Muscle layer of duodenum (tissue), 2 donors: ENCODE measurements around the gene ZMIZ1.

Experiments used
- H3K27ac ChIP-seq: one replicate; pipeline ENCODE4 v1.7.0; 2013; ENCODE audit warnings: mild to moderate bottlenecking, low read length
- H3K27me3 ChIP-seq: one replicate; pipeline ENCODE4 v1.7.0; 2013; ENCODE audit warnings: low read depth, mild to moderate bottlenecking, control low read depth, low read length
- H3K36me3 ChIP-seq, 2 donors: one replicate each; pipeline ENCODE4 v1.7.0; 2013; ENCODE audit warnings: low read length in 2 of 2, control low read depth in 1 of 2, mild to moderate bottlenecking in 1 of 2; ENCODE audit not compliant: insufficient read depth in 2 of 2, control insufficient read depth in 1 of 2
- H3K4me1 ChIP-seq, 2 donors: one replicate each; pipeline ENCODE4 v1.7.0; 2013; ENCODE audit warnings: low read length in 2 of 2, mild to moderate bottlenecking in 2 of 2, control low read depth in 1 of 2, moderate library complexity in 1 of 2; ENCODE audit not compliant: insufficient read depth in 2 of 2, control insufficient read depth in 1 of 2
- H3K4me3 ChIP-seq, 2 donors: one replicate each; pipeline ENCODE4 v1.7.0; 2013; ENCODE audit warnings: low read length in 2 of 2, low read depth in 1 of 2, mild to moderate bottlenecking in 1 of 2
- H3K9me3 ChIP-seq, 2 donors: one replicate each; pipeline ENCODE4 v1.7.0; 2013; ENCODE audit warnings: low read length in 2 of 2, control low read depth in 1 of 2, mild to moderate bottlenecking in 1 of 2; ENCODE audit not compliant: control insufficient read depth in 1 of 2
- donor health status: healthy.

The ZMIZ1 gene

DNA sequence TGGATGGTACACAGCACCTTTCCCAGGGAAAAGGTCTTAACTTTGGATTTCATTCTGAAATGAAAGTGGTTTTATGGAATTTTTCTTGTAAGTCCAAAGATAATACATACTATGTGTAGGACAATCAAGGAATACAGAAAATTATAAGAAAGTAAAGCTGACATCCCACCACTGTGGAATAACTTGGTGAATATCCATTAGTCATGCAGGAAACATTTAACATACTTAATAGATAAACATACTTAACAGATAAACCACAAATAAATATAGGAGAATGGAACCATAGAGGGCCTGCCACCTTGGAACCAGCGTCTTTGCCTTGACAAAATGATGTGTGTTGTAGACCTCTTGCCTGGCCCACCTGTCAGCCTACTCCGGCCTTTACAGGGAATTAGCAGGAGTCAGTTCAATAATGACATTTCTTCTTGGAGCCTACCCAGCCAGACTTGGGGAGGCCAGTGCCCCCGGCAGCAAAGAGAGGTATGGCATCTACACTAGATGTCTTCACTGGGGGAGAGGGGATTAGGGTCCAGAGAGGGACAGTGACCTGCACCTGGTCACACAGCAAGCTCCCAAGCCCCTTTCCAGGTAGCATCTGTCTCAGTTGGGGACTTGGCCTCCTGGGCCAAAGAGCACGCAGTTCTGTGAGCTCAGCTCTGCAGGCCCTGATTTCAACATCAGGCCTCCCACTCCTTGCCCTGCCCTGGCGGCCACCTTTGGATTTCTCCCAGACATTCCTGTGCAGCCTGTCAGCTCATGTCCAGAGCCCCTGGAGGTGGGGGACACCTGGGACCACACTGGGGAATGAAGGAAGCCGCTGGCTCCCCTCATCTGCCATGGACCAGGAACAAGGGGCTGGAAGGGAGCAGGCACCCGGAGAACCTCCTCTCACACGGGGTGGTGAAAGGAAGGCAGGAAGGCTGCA, 165.9 kb downstream of the ZMIZ1 start:
- H3K27ac ChIP-seq = no peak overlapping the region

DNA sequence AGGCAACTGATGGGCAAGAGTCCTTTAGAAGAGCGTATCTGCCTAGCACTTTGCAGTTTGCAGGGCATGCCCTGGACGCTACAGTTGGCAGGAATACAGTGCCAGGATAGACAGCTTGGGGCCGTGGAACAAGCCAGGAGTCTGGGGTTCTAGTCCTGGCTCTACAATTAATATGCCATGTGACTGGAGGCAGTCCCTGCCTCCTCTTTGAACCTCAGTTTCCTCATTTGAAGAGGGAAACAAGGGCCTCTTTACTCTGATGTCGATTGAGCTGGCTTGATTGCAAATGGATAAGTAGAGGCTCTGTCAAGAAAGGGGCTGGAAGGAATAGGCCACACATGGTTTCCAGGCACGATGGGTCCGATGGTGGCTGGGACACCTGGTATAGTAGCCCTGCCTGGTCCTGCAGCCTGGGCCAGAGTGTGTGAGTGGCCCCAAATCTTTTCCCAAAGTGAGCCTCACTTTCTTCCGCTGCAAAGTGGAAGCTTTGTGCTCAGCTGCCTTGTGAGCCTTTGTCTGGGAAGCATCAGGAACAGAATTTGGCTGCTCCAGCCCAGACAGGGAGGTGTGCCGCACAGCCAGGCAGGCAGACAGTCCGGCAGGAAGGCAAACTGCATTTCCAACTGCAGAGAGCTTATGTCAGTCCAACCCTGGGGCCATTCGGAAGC, 167.1 kb downstream of the ZMIZ1 start:
- Histone ChIP-seq H3K27ac (no peak overlapping the region), H3K27me3 (no peaks in the 10 kb centered on the region), H3K4me3 (no peak overlapping the region), H3K36me3 (peaks cover 0 to 7% of the 10 kb centered on the region in 2 donors), H3K9me3 (no peaks in the 10 kb centered on the region), H3K4me1 (peaks cover 9 to 67% of the 10 kb centered on the region in 2 donors)

More for the DNA sequence above, 165.9 kb downstream of the ZMIZ1 start:
- peaks cover 4 to 9% of the 10 kb centered on the region in 2 donors for H3K36me3 ChIP-seq
- no peak overlapping the region for H3K4me3 ChIP-seq
- no peaks in the 10 kb centered on the region for H3K27me3 ChIP-seq
- no peaks in the 10 kb centered on the region for H3K9me3 ChIP-seq
- peaks cover 9 to 63% of the 10 kb centered on the region in 2 donors for H3K4me1 ChIP-seq

DNA sequence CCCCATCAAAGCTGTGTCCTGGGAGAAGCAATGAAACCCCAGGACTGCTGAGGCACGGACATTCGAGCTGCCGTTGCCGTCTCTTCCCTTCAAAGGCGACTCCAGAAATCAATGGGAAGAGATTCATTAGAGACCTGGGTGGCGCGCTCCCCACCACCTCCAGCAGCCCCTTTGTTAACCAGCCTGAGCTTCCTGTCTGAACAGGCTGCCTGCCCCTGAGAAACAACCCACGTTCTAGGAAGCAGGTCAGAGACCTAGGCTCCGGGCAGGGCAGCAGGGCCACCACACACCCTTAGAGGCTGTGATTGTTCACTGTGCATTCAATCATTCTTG, 167.6 kb downstream of the ZMIZ1 start:
- no peak overlapping the region for H3K4me3 ChIP-seq
- H3K4me1 ChIP-seq = peaks cover 9 to 72% of the 10 kb centered on the region in 2 donors
- H3K27ac ChIP-seq = no peak overlapping the region
- H3K9me3 ChIP-seq = no peaks in the 10 kb centered on the region
- no peaks in the 10 kb centered on the region for H3K27me3 ChIP-seq
- peaks cover 0 to 5% of the 10 kb centered on the region in 2 donors for H3K36me3 ChIP-seq

DNA sequence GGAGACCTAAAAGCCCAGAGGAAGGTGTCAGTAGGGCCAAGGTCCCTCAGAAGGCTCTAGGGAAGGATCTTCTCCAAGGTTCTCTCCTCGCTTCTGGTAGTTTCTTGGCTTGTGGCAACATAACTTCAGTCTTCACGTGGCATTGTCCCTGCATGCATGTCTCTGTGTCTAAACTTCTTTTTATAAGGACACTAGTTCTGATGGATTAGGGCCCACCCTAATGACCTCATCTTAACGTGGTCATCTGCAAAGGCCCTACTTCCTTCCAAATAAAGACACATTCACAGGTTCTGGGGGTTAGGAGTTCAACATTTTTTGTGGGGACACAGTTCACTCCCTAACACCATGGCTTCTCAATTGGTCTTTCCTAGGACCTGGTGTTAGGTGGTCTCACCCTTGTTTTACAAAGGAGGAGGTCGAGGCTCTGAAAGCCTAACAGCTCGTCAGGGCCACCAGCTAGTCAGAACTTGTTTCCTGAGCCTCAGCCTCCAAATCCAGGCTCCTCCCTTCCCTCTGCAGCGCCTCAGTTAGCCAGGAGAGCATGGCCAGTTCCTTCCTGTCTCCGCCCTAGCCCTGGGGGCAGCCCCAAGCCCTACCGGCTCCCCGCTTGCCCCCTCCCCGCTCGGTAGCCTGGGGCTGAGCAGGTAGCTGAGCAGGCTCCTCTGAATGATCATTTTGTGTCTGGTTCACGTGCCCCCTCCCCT, 168.8 kb downstream of the ZMIZ1 start:
- Histone ChIP-seq H3K4me1 (peaks cover 13 to 78% of the 10 kb centered on the region in 2 donors), H3K27ac (peak overlapping the region; percentile 18), H3K4me3 (no peak overlapping the region), H3K27me3 (no peaks in the 10 kb centered on the region), H3K36me3 (peaks cover 0 to 2% of the 10 kb centered on the region in 2 donors), H3K9me3 (no peaks in the 10 kb centered on the region)

DNA sequence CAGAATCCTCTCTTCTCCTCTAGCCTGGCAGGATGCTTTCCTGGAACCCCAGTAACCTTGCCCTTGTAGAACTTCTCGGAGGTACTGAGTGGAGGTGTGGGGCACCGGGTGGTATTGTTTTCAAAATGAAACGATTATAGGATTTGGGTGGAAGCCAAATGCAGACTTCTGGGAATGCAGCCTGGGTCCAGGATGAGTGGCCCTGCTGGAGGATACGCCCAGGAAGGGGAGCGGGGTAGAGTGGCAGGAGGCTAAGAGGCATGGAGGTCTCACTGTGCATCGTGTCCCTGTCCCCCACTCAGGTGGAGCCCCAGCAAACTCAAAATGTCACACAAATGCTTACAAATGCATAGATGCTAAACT, 169.4 kb downstream of the ZMIZ1 start:
- Histone ChIP-seq H3K27ac (peak overlapping the region; percentile 68), H3K27me3 (no peaks in the 10 kb centered on the region), H3K4me1 (peaks cover 13 to 73% of the 10 kb centered on the region in 2 donors), H3K36me3 (no peaks in the 10 kb centered on the region), H3K4me3 (no peak overlapping the region), H3K9me3 (no peaks in the 10 kb centered on the region)

DNA sequence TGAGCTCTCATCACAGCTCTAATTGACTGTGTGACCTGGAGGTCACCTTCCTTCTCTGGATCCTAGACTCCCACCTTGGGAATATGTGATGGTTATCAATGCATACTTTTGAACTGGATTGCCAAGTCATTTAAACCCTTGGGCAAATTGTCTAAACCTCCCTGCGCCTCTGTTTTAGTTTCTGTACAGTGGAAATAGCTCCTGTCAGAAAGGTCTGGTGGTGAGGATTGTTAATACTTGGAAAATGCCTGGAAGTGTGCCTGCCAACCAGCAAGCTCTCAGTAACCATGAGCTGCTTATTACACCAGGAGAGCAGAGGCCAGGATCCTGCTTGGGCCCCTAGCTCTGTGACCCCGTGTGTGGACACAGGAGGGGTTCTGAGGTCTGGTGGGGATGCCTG, 169.8 kb downstream of the ZMIZ1 start:
- no peaks in the 10 kb centered on the region for H3K9me3 ChIP-seq
- H3K4me1 ChIP-seq = peaks cover 13 to 74% of the 10 kb centered on the region in 2 donors

DNA sequence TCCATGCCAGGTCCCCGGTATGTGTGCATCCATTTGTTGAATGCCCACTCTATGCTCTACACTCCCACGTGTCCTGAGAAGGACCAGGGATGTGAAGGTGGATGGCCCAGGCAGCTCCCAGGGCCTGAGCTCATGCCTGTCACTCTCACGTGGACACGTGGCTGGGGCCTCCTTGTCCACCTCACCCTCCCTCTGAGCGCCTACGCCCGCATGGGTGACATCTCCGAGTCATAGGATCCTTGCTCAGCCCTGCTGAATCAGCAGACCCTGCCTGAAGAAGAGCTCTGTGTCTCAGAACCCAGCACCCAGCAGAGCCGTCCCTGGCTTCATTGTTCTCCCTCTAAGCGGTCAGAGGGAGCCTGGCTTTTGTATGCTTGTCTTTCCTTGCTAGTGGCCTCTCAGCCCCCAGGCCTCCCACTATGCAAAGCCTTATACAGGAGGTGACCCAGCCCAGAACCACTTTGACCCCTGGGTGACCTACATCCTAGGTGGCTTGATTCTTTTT, 170.6 kb downstream of the ZMIZ1 start:
- H3K27ac ChIP-seq = peak overlapping the region; percentile 68
- H3K36me3 ChIP-seq = no peaks in the 10 kb centered on the region
- no peaks in the 10 kb centered on the region for H3K27me3 ChIP-seq
- no peaks in the 10 kb centered on the region for H3K9me3 ChIP-seq
- no peak overlapping the region for H3K4me3 ChIP-seq
- H3K4me1 ChIP-seq = peaks cover 14 to 81% of the 10 kb centered on the region in 2 donors

More for the DNA sequence above, 169.8 kb downstream of the ZMIZ1 start:
- Histone ChIP-seq H3K27me3 (no peaks in the 10 kb centered on the region), H3K27ac (peak overlapping the region; percentile 68), H3K36me3 (no peaks in the 10 kb centered on the region), H3K4me3 (no peak overlapping the region)

DNA sequence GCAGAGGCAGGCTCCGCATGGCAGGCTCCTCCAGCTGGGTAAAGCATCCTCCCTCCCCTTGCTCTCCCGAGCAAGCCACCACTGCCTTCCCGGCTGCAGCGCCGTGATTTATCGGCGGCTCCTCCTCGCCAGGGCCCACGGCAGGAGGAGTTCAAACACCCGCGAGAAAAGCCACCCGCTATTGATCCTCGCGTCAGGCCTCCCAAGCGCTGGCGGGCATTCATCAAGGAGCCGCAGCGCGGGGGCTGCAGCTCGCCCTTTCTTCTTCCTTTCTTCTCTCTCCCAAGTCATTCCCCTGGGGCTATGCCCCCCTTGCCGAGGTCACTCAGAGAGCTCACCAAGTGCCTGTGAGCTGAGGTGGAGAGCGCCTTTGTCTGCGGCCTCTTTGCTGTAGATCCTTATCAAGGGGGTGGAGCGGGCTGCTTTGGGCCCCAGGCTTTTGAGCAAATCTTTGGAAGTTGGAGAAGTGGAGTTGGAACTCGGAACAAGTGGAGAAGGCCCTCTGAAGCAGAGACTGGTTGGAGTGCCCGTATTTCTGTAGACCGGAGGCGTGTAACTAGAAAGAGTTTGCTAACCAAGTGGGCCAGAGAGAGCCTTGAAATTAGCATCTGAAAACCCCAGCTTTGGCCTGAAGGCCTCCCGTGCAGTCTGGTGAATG, 171.3 kb downstream of the ZMIZ1 start:
- H3K27ac ChIP-seq = peak overlapping the region; percentile 45
- no peaks in the 10 kb centered on the region for H3K36me3 ChIP-seq
- no peak overlapping the region for H3K4me3 ChIP-seq
- H3K9me3 ChIP-seq = no peaks in the 10 kb centered on the region
- H3K4me1 ChIP-seq = peaks cover 21 to 84% of the 10 kb centered on the region in 2 donors
- H3K27me3 ChIP-seq = no peaks in the 10 kb centered on the region

DNA sequence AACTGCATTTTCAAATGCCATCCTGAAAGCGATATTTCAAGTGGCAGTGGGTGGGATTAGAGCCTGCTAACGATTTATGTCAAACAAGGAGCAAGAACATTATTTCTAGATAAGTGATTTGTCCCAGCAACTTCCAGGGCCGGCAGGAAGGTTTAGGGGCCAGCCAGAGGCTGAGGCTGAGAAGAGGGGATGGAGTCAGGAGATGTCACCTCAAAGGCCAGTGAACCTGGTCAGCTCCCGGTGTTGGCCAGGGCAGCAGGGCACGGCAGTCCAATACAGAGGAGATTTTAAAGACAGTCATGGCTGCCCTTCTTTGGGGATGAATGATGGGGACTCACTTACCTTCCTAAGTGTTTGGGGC, 172.8 kb downstream of the ZMIZ1 start:
- Histone ChIP-seq H3K36me3 (no peaks in the 10 kb centered on the region), H3K9me3 (no peaks in the 10 kb centered on the region), H3K27me3 (no peaks in the 10 kb centered on the region), H3K27ac (peak overlapping the region; percentile 72), H3K4me3 (peak overlapping the region in 1 of 2 donors; percentile 60), H3K4me1 (peaks cover 34 to 84% of the 10 kb centered on the region in 2 donors)

DNA sequence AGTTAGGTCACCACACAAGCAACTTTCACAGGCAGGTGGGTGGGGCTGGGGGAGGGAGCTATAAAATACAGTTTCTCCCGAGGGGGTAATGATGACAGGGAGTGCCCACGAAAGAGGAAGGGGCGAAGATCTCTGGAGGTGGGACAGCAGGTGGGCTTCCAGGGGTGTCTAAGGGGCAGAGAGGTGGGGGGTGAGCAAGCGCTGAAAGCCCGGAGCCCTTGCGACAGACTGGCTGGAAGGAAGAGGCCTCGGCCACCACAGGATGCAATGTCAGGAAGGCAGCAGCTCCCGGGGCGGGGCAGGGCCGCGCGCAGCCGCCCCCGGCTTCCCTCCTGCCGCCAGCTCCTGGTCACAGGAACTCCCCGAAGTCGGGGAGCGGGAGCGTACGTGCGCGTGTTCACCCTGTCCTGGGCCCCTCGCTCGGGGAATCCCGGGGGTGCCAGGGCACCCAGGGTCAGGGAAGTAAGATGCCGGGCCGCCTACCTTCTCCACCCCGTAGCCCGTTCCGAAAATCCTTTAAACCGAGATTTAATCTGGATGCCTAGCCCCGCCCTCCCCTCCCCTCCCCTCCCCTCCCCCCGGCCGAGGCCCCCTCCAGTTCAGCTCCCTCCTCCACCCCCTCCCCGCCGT, 173.3 kb downstream of the ZMIZ1 start:
- Histone ChIP-seq H3K9me3 (no peaks in the 10 kb centered on the region), H3K27ac (peak overlapping the region; percentile 72), H3K4me3 (peak overlapping the region in 1 of 2 donors; percentile 60), H3K4me1 (peaks cover 39 to 84% of the 10 kb centered on the region in 2 donors), H3K36me3 (no peaks in the 10 kb centered on the region), H3K27me3 (no peaks in the 10 kb centered on the region)
